Neuron (in vitro differentiated cells): ENCODE data around the gene LRP1-AS.

ENCODE experiments used
- H2AFZ ChIP-seq: one replicate; pipeline ENCODE4 v1.6.1; 2013; ENCODE audit warnings: low read depth, mild to moderate bottlenecking, inconsistent platforms, low read length, moderate library complexity
- H3K27me3 ChIP-seq: one replicate; pipeline ENCODE4 v1.6.1; 2013; ENCODE audit warnings: low read length; ENCODE audit not compliant: insufficient read depth
- H3K36me3 ChIP-seq: one replicate; pipeline ENCODE4 v1.6.1; 2013; ENCODE audit warnings: low read length; ENCODE audit not compliant: insufficient read depth
- H3K4me1 ChIP-seq: one replicate; pipeline ENCODE4 v1.6.1; 2013; ENCODE audit warnings: low read length; ENCODE audit not compliant: insufficient read depth
- H3K4me3 ChIP-seq: 2 replicates; pipeline ENCODE4 v1.5.1; 2013; ENCODE audit warnings: mild to moderate bottlenecking, low read length, moderate library complexity
- H3K9me3 ChIP-seq: one replicate; pipeline ENCODE4 v1.6.1; 2013; ENCODE audit warnings: low read length

Gene LRP1-AS

DNA sequence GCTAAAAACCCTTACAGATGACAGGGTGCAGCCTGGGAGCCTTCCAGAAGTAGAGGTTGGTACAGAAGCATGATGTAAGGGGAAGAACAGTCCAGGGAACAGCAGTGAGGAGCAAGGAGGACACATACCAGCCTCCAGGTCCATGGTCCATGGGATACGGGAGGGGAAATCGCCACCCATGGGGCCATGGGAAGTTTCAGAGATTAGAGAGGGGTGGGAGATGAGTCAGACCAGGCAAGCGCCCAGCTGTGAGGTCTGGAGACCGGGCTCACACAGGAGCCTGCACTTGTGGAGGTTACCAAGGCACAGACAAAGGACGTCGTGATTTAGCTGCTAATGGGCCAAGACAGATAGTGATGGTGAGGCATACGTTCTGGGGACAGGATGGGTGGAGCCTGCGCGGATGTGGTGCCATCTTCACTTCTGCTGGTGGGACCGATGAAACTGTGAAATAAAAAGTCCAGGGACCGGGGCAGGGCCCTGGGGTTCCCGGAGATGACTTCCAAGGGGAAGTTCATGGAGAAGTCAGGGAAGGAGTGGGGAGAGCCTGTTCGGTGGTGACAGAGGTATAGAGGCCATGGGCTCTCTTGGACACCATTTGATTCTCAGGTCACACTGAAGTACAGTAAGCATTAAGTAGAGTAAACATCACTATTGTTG, 17.7 kb upstream of the LRP1-AS start:
- peaks cover 88% of the 10 kb centered on the region for H3K36me3 ChIP-seq
- H3K4me3 ChIP-seq, result no peak overlapping the region

DNA sequence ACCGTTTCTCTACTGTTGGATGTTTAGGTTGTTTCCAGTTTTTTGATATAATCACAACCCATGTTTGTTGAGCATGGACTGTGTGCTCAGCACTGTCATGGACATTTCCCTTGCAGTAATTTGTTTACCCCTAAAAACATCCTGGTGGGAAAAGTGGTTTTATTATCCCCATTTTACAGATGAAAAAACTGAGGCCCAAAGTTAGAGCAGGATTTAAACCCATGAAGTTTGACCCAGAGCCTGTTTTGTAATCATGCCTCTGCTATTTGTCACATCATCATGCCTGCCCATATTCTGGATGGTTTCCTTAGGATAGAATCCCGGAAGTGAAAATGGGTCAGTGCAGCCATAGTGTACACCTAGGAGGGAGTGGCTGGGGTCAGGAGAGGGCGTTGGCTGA, 17.0 kb upstream of the LRP1-AS start:
- Histone ChIP-seq H3K9me3 (no peaks in the 10 kb centered on the region), H3K4me1 (no peaks in the 10 kb centered on the region), H3K27me3 (no peaks in the 10 kb centered on the region), H2AFZ (no peak overlapping the region), H3K36me3 (peaks cover 89% of the 10 kb centered on the region), H3K4me3 (no peak overlapping the region)

More for the DNA sequence above, 17.7 kb upstream of the LRP1-AS start:
- no peaks in the 10 kb centered on the region for H3K27me3 ChIP-seq
- no peaks in the 10 kb centered on the region for H3K9me3 ChIP-seq
- no peak overlapping the region for H2AFZ ChIP-seq
- H3K4me1 ChIP-seq, result no peaks in the 10 kb centered on the region

DNA sequence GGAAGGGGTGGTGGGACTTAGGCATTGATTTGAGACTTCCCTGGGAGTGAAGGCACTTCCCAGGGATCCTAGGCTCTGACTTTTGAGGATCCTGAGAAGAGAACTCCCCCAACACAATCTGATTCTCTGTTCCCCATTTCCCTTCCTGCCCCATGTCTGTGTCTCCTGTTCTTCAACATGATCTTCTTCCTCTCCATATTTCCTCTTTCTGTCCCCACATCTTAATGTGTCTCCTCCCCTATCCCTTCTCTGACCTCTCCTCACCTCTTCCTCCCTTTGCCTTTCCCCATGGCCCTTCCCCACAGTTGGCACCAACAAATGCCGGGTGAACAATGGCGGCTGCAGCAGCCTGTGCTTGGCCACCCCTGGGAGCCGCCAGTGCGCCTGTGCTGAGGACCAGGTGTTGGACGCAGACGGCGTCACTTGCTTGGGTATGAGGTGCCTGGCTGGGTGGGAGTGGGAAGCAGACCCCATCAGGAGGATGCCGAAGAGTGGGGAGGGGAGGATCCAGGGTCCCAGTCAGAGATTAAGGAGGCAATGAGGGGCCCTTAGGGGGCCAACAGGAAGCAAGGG, 15.2 kb upstream of the LRP1-AS start:
- H2AFZ ChIP-seq, result no peak overlapping the region
- peaks cover 90% of the 10 kb centered on the region for H3K36me3 ChIP-seq
- no peaks in the 10 kb centered on the region for H3K9me3 ChIP-seq
- H3K27me3 ChIP-seq, result no peaks in the 10 kb centered on the region
- no peak overlapping the region for H3K4me3 ChIP-seq
- no peaks in the 10 kb centered on the region for H3K4me1 ChIP-seq

DNA sequence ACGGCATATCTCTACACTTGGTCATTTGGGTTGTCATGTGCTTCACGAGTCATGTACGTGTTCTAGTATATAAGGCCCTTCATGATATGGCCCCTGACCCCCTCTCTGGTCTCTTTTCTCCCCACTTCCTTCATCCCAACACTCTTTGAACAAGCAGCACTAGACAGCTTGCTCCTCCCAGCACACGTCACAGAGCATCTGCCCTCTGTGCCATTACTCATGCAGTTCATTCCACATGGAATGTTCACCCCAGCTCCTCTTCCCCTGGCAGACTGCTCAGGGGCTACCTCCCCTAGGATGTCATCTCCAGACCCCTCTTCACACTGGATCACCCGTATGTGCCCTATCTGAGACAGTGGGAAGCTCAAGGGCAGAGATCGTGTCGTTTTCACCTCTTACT, 14.1 kb upstream of the LRP1-AS start:
- no peaks in the 10 kb centered on the region for H3K27me3 ChIP-seq
- no peak overlapping the region for H2AFZ ChIP-seq
- H3K9me3 ChIP-seq, result no peaks in the 10 kb centered on the region
- no peaks in the 10 kb centered on the region for H3K4me1 ChIP-seq
- H3K36me3 ChIP-seq, result peaks cover 89% of the 10 kb centered on the region
- H3K4me3 ChIP-seq, result no peak overlapping the region

DNA sequence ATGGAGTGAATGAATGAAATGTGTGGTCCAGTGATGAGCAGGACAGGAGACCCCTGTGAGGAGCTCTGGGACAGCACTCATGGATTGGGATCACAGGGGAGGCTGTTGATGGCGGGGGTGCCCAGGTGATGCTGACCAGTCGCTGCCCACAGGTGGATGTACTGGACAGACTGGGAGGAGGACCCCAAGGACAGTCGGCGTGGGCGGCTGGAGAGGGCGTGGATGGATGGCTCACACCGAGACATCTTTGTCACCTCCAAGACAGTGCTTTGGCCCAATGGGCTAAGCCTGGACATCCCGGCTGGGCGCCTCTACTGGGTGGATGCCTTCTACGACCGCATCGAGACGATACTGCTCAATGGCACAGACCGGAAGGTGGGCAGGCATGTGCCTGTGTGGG, 13.3 kb upstream of the LRP1-AS start:
- no peak overlapping the region for H2AFZ ChIP-seq
- no peaks in the 10 kb centered on the region for H3K4me1 ChIP-seq
- H3K36me3 ChIP-seq, result peaks cover 90% of the 10 kb centered on the region
- H3K9me3 ChIP-seq, result no peaks in the 10 kb centered on the region
- H3K4me3 ChIP-seq, result no peak overlapping the region
- H3K27me3 ChIP-seq, result no peaks in the 10 kb centered on the region

DNA sequence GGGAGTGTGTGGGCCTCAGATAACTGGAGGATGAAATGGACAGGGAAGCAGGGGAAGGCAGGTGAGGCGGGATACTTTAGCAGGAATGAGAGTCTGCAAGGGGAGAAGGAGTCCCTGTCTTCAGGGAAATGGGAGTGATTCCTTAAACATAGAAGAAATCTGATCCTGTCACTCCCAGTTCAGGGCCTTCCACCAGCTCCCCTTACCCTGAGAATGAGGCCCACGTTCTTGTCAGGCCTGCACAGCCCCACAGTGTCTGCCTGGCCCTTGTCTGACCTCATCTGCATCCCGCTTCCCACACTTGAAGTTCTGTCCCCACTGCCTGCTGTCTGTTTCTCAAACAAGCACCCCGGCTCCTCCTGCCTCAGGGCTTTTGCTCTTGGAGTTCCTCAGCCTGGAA, 12.6 kb upstream of the LRP1-AS start:
- Histone ChIP-seq H3K36me3 (peaks cover 90% of the 10 kb centered on the region), H3K27me3 (no peaks in the 10 kb centered on the region), H3K9me3 (no peaks in the 10 kb centered on the region), H3K4me1 (no peaks in the 10 kb centered on the region), H3K4me3 (no peak overlapping the region), H2AFZ (no peak overlapping the region)

DNA sequence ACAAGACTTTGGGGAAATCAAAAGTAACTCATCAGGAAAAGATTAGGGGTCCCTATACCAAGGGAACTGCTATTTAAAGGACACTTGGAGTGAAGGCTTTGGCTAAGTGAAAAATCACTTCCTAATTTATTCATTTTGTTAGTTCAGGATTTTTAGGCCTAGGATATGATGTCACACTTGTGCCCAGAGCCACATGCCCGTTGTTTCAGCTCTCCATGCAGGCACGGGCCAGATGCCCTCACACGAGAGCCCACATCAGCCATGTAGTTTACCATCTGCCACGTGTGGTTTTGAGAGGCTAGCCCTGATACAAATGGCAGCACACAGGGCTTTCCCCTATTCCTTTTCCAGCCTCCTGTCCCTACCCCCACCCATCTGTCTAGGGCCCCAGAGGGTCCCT, 11.9 kb upstream of the LRP1-AS start:
- H3K27me3 ChIP-seq, result no peaks in the 10 kb centered on the region
- peaks cover 90% of the 10 kb centered on the region for H3K36me3 ChIP-seq
- no peaks in the 10 kb centered on the region for H3K4me1 ChIP-seq
- H3K4me3 ChIP-seq, result no peak overlapping the region
- no peaks in the 10 kb centered on the region for H3K9me3 ChIP-seq
- no peak overlapping the region for H2AFZ ChIP-seq

DNA sequence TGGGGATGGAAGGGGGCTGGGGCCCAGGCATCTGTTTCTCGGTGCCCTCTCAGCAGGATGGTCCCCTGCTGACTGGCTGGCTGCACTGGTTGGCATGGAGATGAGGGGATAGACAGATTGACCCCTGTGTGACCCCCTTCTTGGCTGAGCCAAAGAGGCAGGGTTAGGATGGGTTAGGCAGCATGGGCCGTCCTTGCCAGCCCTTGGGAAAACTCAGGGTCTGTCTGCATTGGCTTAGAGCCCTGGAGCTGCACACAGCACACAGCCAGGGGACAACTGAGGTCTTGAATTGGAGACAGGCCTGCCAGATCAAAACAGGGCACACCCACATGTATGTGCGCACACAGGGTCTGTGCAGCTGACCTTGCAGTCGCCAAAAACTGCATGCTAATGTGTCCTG, 11.2 kb upstream of the LRP1-AS start:
- Histone ChIP-seq H3K9me3 (no peaks in the 10 kb centered on the region), H3K27me3 (no peaks in the 10 kb centered on the region), H2AFZ (no peak overlapping the region), H3K4me1 (no peaks in the 10 kb centered on the region), H3K36me3 (peaks cover 94% of the 10 kb centered on the region), H3K4me3 (no peak overlapping the region)

DNA sequence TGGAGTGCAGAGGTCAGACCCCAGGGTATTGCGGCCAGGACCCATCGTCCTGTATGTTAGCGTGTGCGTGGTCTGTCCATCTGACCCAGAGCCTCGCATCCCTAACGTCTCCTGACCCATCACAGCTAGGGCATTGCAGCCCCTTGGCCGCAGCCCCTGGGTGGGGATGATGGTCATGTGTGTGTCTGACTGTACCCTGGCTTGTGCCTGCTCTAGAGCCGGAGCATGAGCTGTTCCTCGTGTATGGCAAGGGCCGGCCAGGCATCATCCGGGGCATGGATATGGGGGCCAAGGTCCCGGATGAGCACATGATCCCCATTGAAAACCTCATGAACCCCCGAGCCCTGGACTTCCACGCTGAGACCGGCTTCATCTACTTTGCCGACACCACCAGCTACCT, 10.8 kb upstream of the LRP1-AS start:
- no peaks in the 10 kb centered on the region for H3K4me1 ChIP-seq
- no peaks in the 10 kb centered on the region for H3K9me3 ChIP-seq
- H2AFZ ChIP-seq, result no peak overlapping the region
- no peak overlapping the region for H3K4me3 ChIP-seq
- peaks cover 96% of the 10 kb centered on the region for H3K36me3 ChIP-seq
- H3K27me3 ChIP-seq, result no peaks in the 10 kb centered on the region

DNA sequence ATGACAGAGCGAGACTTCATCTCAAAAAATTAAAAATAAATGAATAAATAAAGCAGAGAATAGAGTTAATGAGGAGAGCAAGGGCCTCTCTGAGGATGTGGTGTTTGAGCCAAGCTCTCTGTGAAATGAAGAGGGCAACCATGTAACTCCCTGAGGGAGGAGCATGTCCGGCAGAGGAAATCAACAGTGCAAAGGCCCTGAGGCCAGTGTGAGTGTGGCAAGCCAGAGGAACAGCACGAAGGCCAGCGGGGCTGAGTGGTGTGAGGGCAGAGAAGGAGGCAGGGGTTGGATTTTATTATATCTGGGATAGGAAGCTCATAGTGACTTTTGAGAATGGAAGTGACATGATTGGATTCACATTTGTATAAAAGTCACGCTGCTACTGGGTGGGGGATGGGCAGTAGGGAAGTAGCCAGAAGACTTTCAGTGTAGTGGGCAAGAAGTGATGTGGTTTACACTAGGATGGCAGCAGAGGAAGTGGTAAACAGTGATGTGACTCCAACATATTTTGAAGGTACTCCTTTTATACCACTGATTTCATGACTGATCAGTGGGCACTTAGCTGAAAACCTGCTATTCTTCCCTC, 10.3 kb upstream of the LRP1-AS start:
- Histone ChIP-seq H3K27me3 (no peaks in the 10 kb centered on the region), H3K36me3 (peaks cover 97% of the 10 kb centered on the region), H3K4me1 (no peaks in the 10 kb centered on the region), H2AFZ (no peak overlapping the region), H3K9me3 (no peaks in the 10 kb centered on the region), H3K4me3 (no peak overlapping the region)

DNA sequence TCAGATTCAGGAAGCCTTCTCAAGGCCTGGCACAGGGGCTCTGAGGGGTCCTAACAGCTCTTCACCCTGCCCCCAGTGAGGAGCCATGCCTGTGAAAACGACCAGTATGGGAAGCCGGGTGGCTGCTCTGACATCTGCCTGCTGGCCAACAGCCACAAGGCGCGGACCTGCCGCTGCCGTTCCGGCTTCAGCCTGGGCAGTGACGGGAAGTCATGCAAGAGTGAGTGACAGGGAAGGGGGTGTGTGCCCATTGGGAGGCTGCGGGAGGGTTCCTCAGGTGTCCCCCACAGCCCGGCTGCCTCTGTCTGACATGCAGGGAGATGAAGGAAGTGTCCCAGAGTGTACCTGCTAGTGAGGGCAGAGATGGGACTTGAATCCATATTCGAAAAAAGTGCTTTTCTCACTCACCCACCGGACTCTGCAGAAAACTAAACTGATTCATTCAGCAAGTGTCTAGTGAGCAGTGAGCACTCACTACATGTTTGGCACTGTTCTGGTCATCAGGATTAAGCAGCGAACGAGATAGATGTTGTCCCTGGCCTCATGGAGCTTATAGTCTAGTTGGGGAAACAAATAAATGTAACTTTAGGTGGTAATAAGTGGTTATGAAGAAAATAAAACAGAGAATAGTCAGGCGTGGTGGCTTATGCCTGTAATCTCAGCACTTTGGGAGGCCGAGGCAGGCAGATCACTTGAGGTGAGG, 9.4 kb upstream of the LRP1-AS start:
- H3K4me3 ChIP-seq, result no peak overlapping the region
- H3K9me3 ChIP-seq, result no peaks in the 10 kb centered on the region
- peaks cover 91% of the 10 kb centered on the region for H3K36me3 ChIP-seq
- no peaks in the 10 kb centered on the region for H3K4me1 ChIP-seq
- H3K27me3 ChIP-seq, result no peaks in the 10 kb centered on the region
- no peak overlapping the region for H2AFZ ChIP-seq

DNA sequence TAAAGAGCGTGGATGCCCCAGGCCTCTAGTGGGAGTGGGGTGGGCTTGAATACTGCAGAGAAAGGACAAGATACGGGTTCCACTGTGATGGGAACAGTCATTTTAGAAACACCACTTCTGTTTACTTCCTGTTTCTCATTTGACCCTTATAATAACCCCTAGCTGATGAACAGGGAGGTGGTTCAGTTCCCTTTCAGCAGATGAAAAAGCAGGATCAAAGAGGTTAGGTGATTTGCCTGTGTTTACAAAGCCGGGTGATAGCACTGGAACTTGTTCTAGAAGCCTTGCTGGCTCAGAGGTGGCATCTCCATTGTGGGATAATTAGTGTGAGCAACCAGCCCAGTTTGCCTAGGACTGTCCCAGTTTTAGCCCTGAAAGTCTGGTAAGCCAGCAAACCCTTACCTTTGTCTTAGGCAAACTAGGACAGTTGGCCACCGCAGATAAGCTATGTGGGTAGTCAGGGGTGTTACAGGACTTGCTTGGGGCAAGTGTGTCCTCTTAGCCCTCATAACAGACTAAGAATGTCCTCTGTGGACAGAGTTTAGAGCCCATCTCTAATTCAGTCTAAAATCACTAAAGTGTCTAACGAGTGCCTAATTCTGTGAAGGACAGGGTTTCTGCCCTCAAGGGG, 7.5 kb upstream of the LRP1-AS start:
- Histone ChIP-seq H3K9me3 (no peaks in the 10 kb centered on the region), H3K4me3 (no peak overlapping the region), H3K4me1 (no peaks in the 10 kb centered on the region), H3K27me3 (no peaks in the 10 kb centered on the region), H3K36me3 (peaks cover 82% of the 10 kb centered on the region), H2AFZ (no peak overlapping the region)

DNA sequence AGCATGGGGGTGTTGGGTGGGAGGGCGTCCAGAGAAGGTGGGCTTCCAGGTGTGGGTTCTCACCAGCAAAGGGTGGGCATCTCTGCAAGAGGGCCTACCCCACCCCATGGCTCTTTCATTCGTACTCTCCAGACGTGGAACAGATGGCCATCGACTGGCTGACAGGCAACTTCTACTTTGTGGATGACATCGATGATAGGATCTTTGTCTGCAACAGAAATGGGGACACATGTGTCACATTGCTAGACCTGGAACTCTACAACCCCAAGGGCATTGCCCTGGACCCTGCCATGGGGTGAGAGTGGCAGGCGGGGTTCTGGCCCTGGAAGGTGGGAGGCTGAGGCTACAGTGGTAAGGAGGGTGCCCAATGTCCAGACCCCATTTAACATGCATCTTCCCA, 6.7 kb upstream of the LRP1-AS start:
- H3K27me3 ChIP-seq, result no peaks in the 10 kb centered on the region
- H2AFZ ChIP-seq, result no peak overlapping the region
- H3K4me1 ChIP-seq, result no peaks in the 10 kb centered on the region
- peaks cover 79% of the 10 kb centered on the region for H3K36me3 ChIP-seq
- H3K4me3 ChIP-seq, result no peak overlapping the region
- H3K9me3 ChIP-seq, result no peaks in the 10 kb centered on the region
